ENCODE results near the gene MTHFR.

- TF ChIP-seq MAX (IDR thresholded peaks at IDR 0.05) (no peak), CTCF (IDR thresholded peaks at IDR 0.05; ENCODE audit: low read depth, low read length, missing input control) (no peak), ZBTB33 (IDR thresholded peaks at IDR 0.05) (no peak), JUND (IDR thresholded peaks at IDR 0.05) (no peak), SP1 (IDR thresholded peaks at IDR 0.05) (no peak), HNF4G (IDR thresholded peaks at IDR 0.05) (no peak), TAF1 (conservative IDR thresholded peaks at IDR 0.05) (no peak), RXRA (IDR thresholded peaks at IDR 0.05) (no peak), REST (IDR thresholded peaks at IDR 0.05) (no peak), NR2F2 (IDR thresholded peaks at IDR 0.05) (no peak), GABPA (IDR thresholded peaks at IDR 0.05 in 1 of 2, conservative IDR thresholded peaks at IDR 0.05 in 1 of 2) (no peak), YY1 (IDR thresholded peaks at IDR 0.05) (no peak), RAD21 (IDR thresholded peaks at IDR 0.05) (no peak), FOXA1 (IDR thresholded peaks at IDR 0.05) (no peak)
These were observed 36.5 kb downstream of the MTHFR start for GRCh38 chr1:11769274-11769673.

All from liver (tissue), 3 donors.